Retinal pigment epithelial cell (primary cell): Measurements from ENCODE around the gene CPNE6.

Experiments used
- DNase-seq: peaks from one replicate; pipeline ENCODE4 v3.0.0-alpha.2; 2010; ENCODE audit warnings: low read depth
- H3K4me3 ChIP-seq: 2 replicates; pipeline ENCODE4 v1.5.1; 2011; ENCODE audit warnings: mild to moderate bottlenecking, low read length, control low read depth, moderate library complexity
- TF ChIP-seq, protein P1 (sequence below): conservative IDR thresholded peaks from 2 replicates; pipeline ENCODE4 v1.5.1; 2011; ENCODE audit warnings: low read depth, low read length, control low read depth, inconsistent platforms

The CPNE6 gene

GRCh38 chr14:24078146-24078545 lies 6.8 kb downstream of the CPNE6 start:
- H3K4me3 ChIP-seq, result no peak overlapping the region
- no peak for DNase-seq
- TF ChIP-seq, protein P1, sequence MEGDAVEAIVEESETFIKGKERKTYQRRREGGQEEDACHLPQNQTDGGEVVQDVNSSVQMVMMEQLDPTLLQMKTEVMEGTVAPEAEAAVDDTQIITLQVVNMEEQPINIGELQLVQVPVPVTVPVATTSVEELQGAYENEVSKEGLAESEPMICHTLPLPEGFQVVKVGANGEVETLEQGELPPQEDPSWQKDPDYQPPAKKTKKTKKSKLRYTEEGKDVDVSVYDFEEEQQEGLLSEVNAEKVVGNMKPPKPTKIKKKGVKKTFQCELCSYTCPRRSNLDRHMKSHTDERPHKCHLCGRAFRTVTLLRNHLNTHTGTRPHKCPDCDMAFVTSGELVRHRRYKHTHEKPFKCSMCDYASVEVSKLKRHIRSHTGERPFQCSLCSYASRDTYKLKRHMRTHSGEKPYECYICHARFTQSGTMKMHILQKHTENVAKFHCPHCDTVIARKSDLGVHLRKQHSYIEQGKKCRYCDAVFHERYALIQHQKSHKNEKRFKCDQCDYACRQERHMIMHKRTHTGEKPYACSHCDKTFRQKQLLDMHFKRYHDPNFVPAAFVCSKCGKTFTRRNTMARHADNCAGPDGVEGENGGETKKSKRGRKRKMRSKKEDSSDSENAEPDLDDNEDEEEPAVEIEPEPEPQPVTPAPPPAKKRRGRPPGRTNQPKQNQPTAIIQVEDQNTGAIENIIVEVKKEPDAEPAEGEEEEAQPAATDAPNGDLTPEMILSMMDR, result no peak

GRCh38 chr14:24079491-24080141 lies 8.3 kb downstream of the CPNE6 start:
- no peak for DNase-seq
- TF ChIP-seq, protein P1, result no peak
- H3K4me3 ChIP-seq, result no peak overlapping the region

GRCh38 chr14:24080142-24080530 lies 8.8 kb downstream of the CPNE6 start:
- no peak for DNase-seq
- H3K4me3 ChIP-seq, result no peak overlapping the region
- TF ChIP-seq, protein P1, result no peak

- H3K4me3 ChIP-seq, result peak overlapping the region; percentile 63
- TF ChIP-seq, protein P1, result no peak
- peak; percentile 25 for DNase-seq
Observed at GRCh38 chr14:24080888-24081738, 9.8 kb downstream of the CPNE6 start.

DNA sequence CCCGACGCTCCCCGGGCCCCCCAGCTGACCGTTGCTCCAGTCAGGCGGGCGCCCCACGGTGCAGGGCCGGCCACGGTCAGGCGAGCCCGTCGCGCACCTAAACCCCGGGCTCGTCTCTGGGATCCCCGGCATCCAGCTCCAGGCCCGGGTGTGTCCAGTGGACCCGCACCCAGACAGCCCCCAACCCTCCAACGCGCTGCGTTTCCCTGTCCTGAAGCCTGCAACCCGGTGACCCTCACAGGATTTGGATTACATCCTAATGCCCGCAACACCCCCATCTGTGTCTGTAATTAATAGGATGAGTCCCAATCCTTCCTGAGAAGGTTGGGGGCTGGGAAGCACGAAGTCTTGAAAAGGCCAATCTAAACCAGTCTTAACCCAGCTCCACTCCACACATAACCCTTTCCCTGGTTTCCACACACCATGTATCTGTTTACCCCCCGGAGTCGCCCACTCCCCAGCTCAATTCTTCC lies 10.4 kb downstream of the CPNE6 start:
- DNase-seq, result no peak
- TF ChIP-seq, protein P1, result no peak
- H3K4me3 ChIP-seq, result peak overlapping the region; percentile 63

DNA sequence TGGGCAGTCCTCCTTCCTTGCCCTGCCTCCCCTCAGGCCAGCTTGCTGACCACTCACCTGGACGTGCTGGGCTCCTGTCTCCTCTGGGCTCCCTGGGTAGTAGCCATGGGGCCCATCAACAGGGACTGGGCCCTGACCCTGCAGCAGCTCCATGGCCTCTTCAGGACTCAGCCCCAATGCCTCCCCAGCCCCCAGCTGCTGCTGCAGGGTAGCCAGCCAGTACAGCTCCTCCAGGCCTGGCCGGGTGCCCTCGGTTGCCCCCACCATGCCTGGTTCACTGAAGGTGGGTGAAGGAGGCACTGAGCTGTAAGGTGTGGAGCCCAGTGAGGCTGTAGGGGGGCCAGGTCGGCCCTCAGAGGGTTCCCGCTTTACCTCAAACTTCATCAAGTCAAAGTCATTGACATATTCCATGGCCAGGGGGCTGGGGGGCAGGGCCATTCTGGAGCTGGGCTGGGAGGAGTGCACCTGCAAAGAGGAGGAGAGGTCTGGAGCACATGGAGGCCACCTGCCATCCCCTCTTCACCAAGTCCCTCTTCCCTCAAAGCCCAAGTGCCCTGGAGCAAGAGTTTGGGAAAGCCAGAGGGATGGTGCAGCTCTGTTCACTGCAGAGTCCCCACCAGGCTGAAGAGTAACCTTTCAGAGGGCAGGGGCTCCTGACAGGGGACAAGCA lies 11.2 kb downstream of the CPNE6 start:
- H3K4me3 ChIP-seq, result no peak overlapping the region
- TF ChIP-seq, protein P1, result no peak
- DNase-seq, result no peak
